Neural progenitor cell (in vitro differentiated cells): ENCODE measurements around the gene BCS1L. TPM values are rescaled to one million over a fixed set of nuclear protein-coding genes. Genes with fewer than 3 reads are reported as not detected.

Experiments
- DNase-seq: peaks from one replicate; pipeline ENCODE4 v3.0.0-alpha.2; 2016; ENCODE audit warnings: low spot score
- H2AFZ ChIP-seq: fragments of 200-600 bp; sonication (generic); replicated peaks from 2 replicates; pipeline ENCODE4 v1.6.1; 2016; ENCODE audit warnings: antibody characterized with exemption
- H3F3A ChIP-seq: fragments of 200-600 bp; sonication (generic); 2 replicates; pipeline ENCODE4 v1.6.1; 2016; ENCODE audit warnings: antibody characterized with exemption, low read depth
- H3K27ac ChIP-seq: fragments of 200-600 bp; sonication (generic); 2 replicates; pipeline ENCODE4 v1.5.1; 2016; ENCODE audit warnings: mild to moderate bottlenecking
- H3K27me3 ChIP-seq: fragments of 200-600 bp; sonication (generic); 2 replicates; pipeline ENCODE4 v1.6.1; 2016; ENCODE audit warnings: mild to moderate bottlenecking, moderate library complexity
- H3K36me3 ChIP-seq: fragments of 200-600 bp; sonication (generic); 2 replicates; pipeline ENCODE4 v1.5.1; 2016
- H3K4me1 ChIP-seq: fragments of 200-600 bp; sonication (generic); 2 replicates; pipeline ENCODE4 v1.6.1; 2016; ENCODE audit warnings: mixed run types
- H3K4me2 ChIP-seq: fragments of 200-600 bp; sonication (generic); 2 replicates; pipeline ENCODE4 v1.6.1; 2016
- H3K4me3 ChIP-seq: fragments of 200-600 bp; sonication (generic); 2 replicates; pipeline ENCODE4 v1.5.1; 2016
- H3K79me2 ChIP-seq: fragments of 200-600 bp; sonication (generic); 2 replicates; pipeline ENCODE4 v1.6.1; 2016; ENCODE audit warnings: low read depth
- H3K9ac ChIP-seq: fragments of 200-600 bp; sonication (generic); 2 replicates; pipeline ENCODE4 v1.6.1; 2016
- H3K9me3 ChIP-seq: fragments of 200-600 bp; sonication (generic); 2 replicates; pipeline ENCODE4 v1.5.1; 2016; ENCODE audit warnings: low read depth
- H4K20me1 ChIP-seq: fragments of 200-600 bp; sonication (generic); 2 replicates; pipeline ENCODE4 v1.6.1; 2016; ENCODE audit warnings: low read depth
- H3K27ac Mint-ChIP-seq: 3 replicates; pipeline ENCODE4 v1.8.0; 2021; ENCODE audit warnings: mixed read lengths
- H3K27me3 Mint-ChIP-seq: 2 replicates; pipeline ENCODE4 v1.8.0; 2022; ENCODE audit warnings: low read depth, mild to moderate bottlenecking, inconsistent platforms, moderate library complexity, mixed read lengths; ENCODE audit not compliant: insufficient read depth
- H3K36me3 Mint-ChIP-seq: 3 replicates; pipeline ENCODE4 v1.8.0; 2021; ENCODE audit warnings: mixed read lengths
- H3K4me1 Mint-ChIP-seq: 3 replicates; pipeline ENCODE4 v1.8.0; 2021; ENCODE audit warnings: mixed read lengths
- H3K4me3 Mint-ChIP-seq: 3 replicates; pipeline ENCODE4 v1.8.0; 2021; ENCODE audit warnings: mild to moderate bottlenecking, moderate library complexity, mixed read lengths
- H3K9me3 Mint-ChIP-seq: 3 replicates; pipeline ENCODE4 v1.8.0; 2020; ENCODE audit warnings: mixed read lengths
- CTCF ChIP-seq: fragments of 200-600 bp; sonication (generic); IDR thresholded peaks from 2 replicates; pipeline ENCODE4 v1.5.1; 2017; ENCODE audit warnings: antibody characterized with exemption, mild to moderate bottlenecking
- EZH2 ChIP-seq: fragments of 200-600 bp; sonication (generic); IDR thresholded peaks from 2 replicates; pipeline ENCODE4 v1.6.1; 2017; ENCODE audit warnings: antibody characterized with exemption, mild to moderate bottlenecking, moderate library complexity
- EZH2phosphoT487 ChIP-seq: fragments of 200-600 bp; sonication (generic); IDR thresholded peaks from 2 replicates; pipeline ENCODE4 v1.6.1; 2017; ENCODE audit warnings: antibody characterized with exemption
- total RNA-seq: library from RNA; depleted of rRNA; stranded (reverse); fragments of >200 nt; gene quantifications from 2 replicates; pipeline ENCODE4 v1.2.3, GENCODE V29; 2015; ENCODE audit warnings: low replicate concordance

Gene BCS1L
- total RNA-seq, 1 donor from 2014 or later: 38.3 TPM

GRCh38 chr2:218638372-218638771 lies 21.1 kb upstream of the BCS1L start:
- Histone ChIP-seq H3K27me3 (no peaks in the 10 kb centered on the region), H3K27ac (no peak overlapping the region), H3K9ac (no peak overlapping the region), H2AFZ (no peak overlapping the region), H3K36me3 (no peaks in the 10 kb centered on the region), H3K9me3 (no peaks in the 10 kb centered on the region), H4K20me1 (no peaks in the 10 kb centered on the region), H3K4me2 (no peak overlapping the region), H3K79me2 (no peaks in the 10 kb centered on the region), H3K4me3 (no peak overlapping the region), H3K4me1 (no peaks in the 10 kb centered on the region), H3F3A (no peaks in the 10 kb centered on the region)
- Mint-ChIP-seq H3K27ac (no peak overlapping the region), H3K9me3 (no peaks in the 10 kb centered on the region), H3K4me1 (no peaks in the 10 kb centered on the region), H3K27me3 (peaks cover 2% of the 10 kb centered on the region), H3K4me3 (no peak overlapping the region), H3K36me3 (peaks cover 18% of the 10 kb centered on the region)
- TF ChIP-seq EZH2phosphoT487: no peak
- no peak for TF ChIP-seq CTCF
- no peak for TF ChIP-seq EZH2
- no peak for DNase-seq

GRCh38 chr2:218642121-218642656 lies 17.3 kb upstream of the BCS1L start:
- Histone ChIP-seq H3F3A (no peaks in the 10 kb centered on the region), H3K36me3 (no peaks in the 10 kb centered on the region)
- no peaks in the 10 kb centered on the region for H3K9me3 Mint-ChIP-seq

DNA sequence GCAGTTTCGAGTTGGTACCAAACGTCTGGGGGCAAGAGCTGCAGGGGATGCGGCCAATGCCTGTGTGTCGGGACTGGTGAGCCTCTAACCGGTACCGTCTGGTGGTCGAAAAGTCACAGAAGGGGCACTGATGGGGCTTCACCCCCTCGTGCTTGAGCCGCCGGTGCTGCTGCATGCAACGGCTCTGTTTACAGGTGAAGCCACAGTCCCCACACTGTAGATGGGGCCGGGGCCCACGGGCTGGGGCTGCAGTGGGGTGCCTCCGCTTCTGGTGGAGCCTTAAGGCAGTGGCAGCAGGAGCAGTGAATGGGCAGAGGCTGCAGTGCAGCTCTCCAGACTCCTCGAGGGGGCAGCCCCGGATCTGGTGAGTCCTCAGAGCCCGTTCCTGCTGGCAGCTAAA lies 16.7 kb upstream of the BCS1L start:
- Mint-ChIP-seq H3K36me3 (peaks cover 22% of the 10 kb centered on the region), H3K4me3 (no peak overlapping the region), H3K4me1 (no peaks in the 10 kb centered on the region), H3K27ac (no peak overlapping the region), H3K9me3 (no peaks in the 10 kb centered on the region), H3K27me3 (peaks cover 2% of the 10 kb centered on the region)
- Histone ChIP-seq H3K9ac (no peak overlapping the region), H3F3A (peaks cover 2% of the 10 kb centered on the region), H3K4me3 (no peak overlapping the region), H3K79me2 (no peaks in the 10 kb centered on the region), H3K9me3 (no peaks in the 10 kb centered on the region), H3K36me3 (no peaks in the 10 kb centered on the region), H3K27me3 (no peaks in the 10 kb centered on the region), H4K20me1 (peaks cover 4% of the 10 kb centered on the region), H2AFZ (no peak overlapping the region), H3K27ac (no peak overlapping the region), H3K4me1 (no peaks in the 10 kb centered on the region), H3K4me2 (no peak overlapping the region)
- no peak for DNase-seq
- TF ChIP-seq EZH2phosphoT487 (no peak), CTCF (no peak), EZH2 (no peak)

More at GRCh38 chr2:218642121-218642656, 17.3 kb upstream of the BCS1L start:
- no peak overlapping the region for H2AFZ ChIP-seq
- no peak overlapping the region for H3K4me3 ChIP-seq
- H3K27me3 Mint-ChIP-seq: peaks cover 2% of the 10 kb centered on the region
- no peak overlapping the region for H3K27ac Mint-ChIP-seq
- H3K27me3 ChIP-seq: no peaks in the 10 kb centered on the region
- peaks cover 23% of the 10 kb centered on the region for H3K36me3 Mint-ChIP-seq
- H3K4me2 ChIP-seq: no peak overlapping the region
- H4K20me1 ChIP-seq: no peaks in the 10 kb centered on the region
- no peak overlapping the region for H3K4me3 Mint-ChIP-seq
- H3K27ac ChIP-seq: no peak overlapping the region
- H3K9me3 ChIP-seq: no peaks in the 10 kb centered on the region
- no peak for DNase-seq
- no peak for TF ChIP-seq EZH2
- TF ChIP-seq EZH2phosphoT487: no peak
- TF ChIP-seq CTCF: no peak
- H3K79me2 ChIP-seq: no peaks in the 10 kb centered on the region
- no peaks in the 10 kb centered on the region for H3K4me1 Mint-ChIP-seq
- no peaks in the 10 kb centered on the region for H3K4me1 ChIP-seq
- H3K9ac ChIP-seq: no peak overlapping the region
